Measurements from ENCODE around the gene DAZL.

GRCh38 chr3:16609927-16610580 lies 4.8 kb upstream of the DAZL start:
- TF ChIP-seq CEBPB (IDR thresholded peaks at IDR 0.05; ENCODE audit: low read depth) (no peak), POLR2AphosphoS5 (IDR thresholded peaks at IDR 0.05; ENCODE audit: low read depth, low read length) (no peak), SIN3A (IDR thresholded peaks at IDR 0.05; ENCODE audit: low read depth) (no peak)
